Testis (tissue), 3 donors: Measurements from ENCODE around the gene CHRNB1. TPM values are rescaled to one million over a fixed set of nuclear protein-coding genes. Genes with fewer than 3 reads are reported as not detected.

Experiments used
- DNase-seq: peaks from one replicate; pipeline ENCODE4 v3.0.0-alpha.2; 2019
- H3K27ac ChIP-seq, 2 donors: fragments of 200-600 bp; sonication (generic); one replicate each; pipeline ENCODE4 v1.5.1; 2019
- H3K27me3 ChIP-seq: fragments of 200-600 bp; sonication (generic); one replicate; pipeline ENCODE4 v1.5.1; 2019
- H3K36me3 ChIP-seq: fragments of 200-600 bp; sonication (generic); one replicate; pipeline ENCODE4 v1.5.1; 2017; ENCODE audit warnings: low read depth; ENCODE audit errors: missing control alignments
- H3K4me1 ChIP-seq: fragments of 200-600 bp; sonication (generic); one replicate; pipeline ENCODE4 v1.5.1; 2019
- H3K4me3 ChIP-seq, 2 donors: fragments of 200-600 bp; sonication (generic); one replicate each; pipeline ENCODE4 v1.5.1; 2017 to 2019
- H3K9me3 ChIP-seq: fragments of 200-600 bp; sonication (generic); one replicate; pipeline ENCODE4 v1.5.1; 2017
- POLR2A ChIP-seq: fragments of 450-650 bp; IDR thresholded peaks from one replicate; pipeline ENCODE4 v1.6.1; 2017; ENCODE audit warnings: antibody characterized with exemption, mild to moderate bottlenecking, moderate library complexity
- WGBS, 2 donors: methylation state at CpG; one replicate each; pipeline ENCODE4 v1.1.5; 2018; 5-methylcytosine and 5-hydroxymethylcytosine counted together
- intact Hi-C: fragments of 100-400 bp; cut with DNase I; formaldehyde crosslinking; loops from one replicate; pipeline ENCODE4 v1.15.1; 2023; ENCODE audit warnings: low total_unique reads
- polyA plus RNA-seq: library from polyadenylated mRNA; stranded (reverse); fragments of 350-450 nt; fragmentation: Illumina TruSeq; extraction: RNeasy Lipid Tissue Mini Kit (QIAGEN cat#74804); gene quantifications from one replicate; pipeline ENCODE4 v1.2.3, GENCODE V29; 2014; ENCODE audit warnings: low read depth, low replicate concordance; ENCODE audit not compliant: insufficient read depth
- total RNA-seq, 2 donors: library from RNA; depleted of rRNA; stranded (reverse); fragments of >200 nt; gene quantifications; one replicate each; pipeline ENCODE4 v1.2.3, GENCODE V29; 2016
- TF ChIP-seq, protein P1 (sequence below), 3 experiments: fragments of 450-650 bp in 2 of 3; fragments of 200-600 bp in 1 of 3; sonication (generic) in 1 of 3; IDR thresholded peaks; one replicate each; pipeline ENCODE4 v1.5.1; 2016 to 2019; ENCODE audit warnings: antibody characterized with exemption in 3 of 3, mild to moderate bottlenecking in 2 of 3, moderate library complexity in 1 of 3

CHRNB1 gene
- total and polyA plus RNA-seq, 3 donors from 2014 or later = 6.2 to 7.4 (median 6.9) TPM

DNA sequence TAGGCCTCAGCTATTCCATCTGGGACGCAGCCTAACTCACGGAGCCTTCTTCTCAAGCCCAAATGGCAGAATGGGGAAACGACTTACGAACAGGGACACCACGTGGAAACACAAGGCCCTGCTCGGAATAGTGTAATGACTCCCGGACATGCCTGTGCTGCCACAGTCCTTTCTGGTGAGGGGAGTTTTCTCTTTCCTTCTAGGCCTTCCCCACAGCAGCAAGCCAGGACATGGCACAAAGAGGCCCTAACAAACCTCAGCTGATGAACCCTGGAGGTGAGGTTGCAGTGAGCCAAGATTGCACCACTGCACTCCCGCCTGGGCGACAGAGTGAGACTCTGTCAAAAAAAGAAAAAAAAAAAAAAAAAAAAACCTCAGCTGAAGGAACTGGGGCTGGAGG, 19.2 kb downstream of the CHRNB1 start:
- intact Hi-C loops = no loop called here
- no peak overlapping the region for H3K27ac ChIP-seq
- H3K9me3 ChIP-seq = no peaks in the 10 kb centered on the region
- TF ChIP-seq, protein P1, sequence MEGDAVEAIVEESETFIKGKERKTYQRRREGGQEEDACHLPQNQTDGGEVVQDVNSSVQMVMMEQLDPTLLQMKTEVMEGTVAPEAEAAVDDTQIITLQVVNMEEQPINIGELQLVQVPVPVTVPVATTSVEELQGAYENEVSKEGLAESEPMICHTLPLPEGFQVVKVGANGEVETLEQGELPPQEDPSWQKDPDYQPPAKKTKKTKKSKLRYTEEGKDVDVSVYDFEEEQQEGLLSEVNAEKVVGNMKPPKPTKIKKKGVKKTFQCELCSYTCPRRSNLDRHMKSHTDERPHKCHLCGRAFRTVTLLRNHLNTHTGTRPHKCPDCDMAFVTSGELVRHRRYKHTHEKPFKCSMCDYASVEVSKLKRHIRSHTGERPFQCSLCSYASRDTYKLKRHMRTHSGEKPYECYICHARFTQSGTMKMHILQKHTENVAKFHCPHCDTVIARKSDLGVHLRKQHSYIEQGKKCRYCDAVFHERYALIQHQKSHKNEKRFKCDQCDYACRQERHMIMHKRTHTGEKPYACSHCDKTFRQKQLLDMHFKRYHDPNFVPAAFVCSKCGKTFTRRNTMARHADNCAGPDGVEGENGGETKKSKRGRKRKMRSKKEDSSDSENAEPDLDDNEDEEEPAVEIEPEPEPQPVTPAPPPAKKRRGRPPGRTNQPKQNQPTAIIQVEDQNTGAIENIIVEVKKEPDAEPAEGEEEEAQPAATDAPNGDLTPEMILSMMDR (IDR thresholded peaks at IDR 0.05) = no peak
- no peak for TF ChIP-seq POLR2A
- 89 to 96% methylated on average over 7 to 9 of the region's 9 CpGs for WGBS, 2 donors
- no peaks in the 10 kb centered on the region for H3K36me3 ChIP-seq
- DNase-seq = no peak
- H3K4me3 ChIP-seq = no peak overlapping the region
- H3K4me1 ChIP-seq = peaks cover 16% of the 10 kb centered on the region
- H3K27me3 ChIP-seq = no peaks in the 10 kb centered on the region

DNA sequence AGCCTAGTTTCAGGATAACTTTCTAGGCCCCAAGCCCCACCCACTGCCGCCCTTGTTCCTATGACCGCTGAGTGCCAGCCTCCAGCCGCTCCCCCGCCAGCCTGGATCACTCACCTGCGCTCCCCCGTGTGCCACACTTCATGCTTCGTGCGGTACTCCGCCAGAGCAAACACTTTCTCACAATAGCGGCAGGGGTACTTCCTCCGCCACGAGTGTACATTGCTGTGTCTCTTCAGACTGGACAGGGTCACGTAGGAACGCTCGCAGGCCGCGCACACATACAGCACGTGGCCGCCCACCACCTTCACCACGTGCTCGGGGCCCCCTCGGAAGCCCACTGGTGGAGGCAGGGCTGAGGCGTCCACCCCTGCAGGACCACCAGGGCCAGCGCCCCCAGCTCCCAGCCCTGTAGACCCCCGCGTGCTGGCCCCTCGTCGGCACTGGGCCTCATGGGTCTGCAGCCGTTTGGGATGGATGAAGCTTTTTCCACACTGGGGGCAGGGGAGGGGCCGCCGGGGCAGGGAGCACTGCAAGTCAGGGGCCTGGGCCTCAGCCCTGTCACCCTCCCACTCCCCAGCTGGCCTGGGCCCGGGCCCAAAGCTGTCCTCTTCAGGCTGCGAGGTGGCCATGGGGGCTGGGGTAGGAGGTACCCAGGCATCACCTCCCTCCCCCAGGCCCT, 20.9 kb downstream of the CHRNB1 start:
- Histone ChIP-seq H3K36me3 (no peaks in the 10 kb centered on the region), H3K4me1 (peaks cover 16% of the 10 kb centered on the region), H3K9me3 (no peaks in the 10 kb centered on the region), H3K4me3 (no peak overlapping the region), H3K27me3 (no peaks in the 10 kb centered on the region), H3K27ac (peak overlapping the region; percentile 31 to 80)
- WGBS, 2 donors = 87 to 94% methylated on average over 26 to 33 of the region's 33 CpGs
- DNase-seq = no peak
- intact Hi-C loops = no loop called here
- TF ChIP-seq POLR2A = no peak
- TF ChIP-seq, protein P1 (IDR thresholded peaks at IDR 0.05) = no peak

DNA sequence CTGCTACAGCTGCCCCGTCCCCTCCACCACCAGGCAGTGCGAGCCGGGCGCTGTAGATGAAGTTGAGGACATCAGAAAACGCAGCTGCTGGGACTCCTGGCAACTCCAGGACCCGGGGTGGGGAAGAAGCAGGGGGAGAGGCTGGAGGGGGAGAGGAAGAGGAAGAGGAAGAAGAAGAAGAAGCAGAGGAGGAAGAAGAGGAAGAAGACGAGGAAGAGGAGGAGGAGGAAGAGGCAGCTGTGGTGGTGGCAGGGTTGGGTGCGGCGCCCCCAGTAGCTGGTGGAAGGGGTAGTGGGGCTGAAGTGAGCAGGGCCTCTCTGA, 21.4 kb downstream of the CHRNB1 start:
- H3K27ac ChIP-seq = peak overlapping the region; percentile 31 to 80
- TF ChIP-seq POLR2A = no peak
- TF ChIP-seq, protein P1 (IDR thresholded peaks at IDR 0.05) = no peak
- no peaks in the 10 kb centered on the region for H3K27me3 ChIP-seq
- 73 to 84% methylated on average over 8 to 9 of the region's 9 CpGs for WGBS, 2 donors
- H3K9me3 ChIP-seq = no peaks in the 10 kb centered on the region
- intact Hi-C loops = no loop called here
- DNase-seq = no peak
- no peaks in the 10 kb centered on the region for H3K36me3 ChIP-seq
- peaks cover 16% of the 10 kb centered on the region for H3K4me1 ChIP-seq
- H3K4me3 ChIP-seq = no peak overlapping the region

DNA sequence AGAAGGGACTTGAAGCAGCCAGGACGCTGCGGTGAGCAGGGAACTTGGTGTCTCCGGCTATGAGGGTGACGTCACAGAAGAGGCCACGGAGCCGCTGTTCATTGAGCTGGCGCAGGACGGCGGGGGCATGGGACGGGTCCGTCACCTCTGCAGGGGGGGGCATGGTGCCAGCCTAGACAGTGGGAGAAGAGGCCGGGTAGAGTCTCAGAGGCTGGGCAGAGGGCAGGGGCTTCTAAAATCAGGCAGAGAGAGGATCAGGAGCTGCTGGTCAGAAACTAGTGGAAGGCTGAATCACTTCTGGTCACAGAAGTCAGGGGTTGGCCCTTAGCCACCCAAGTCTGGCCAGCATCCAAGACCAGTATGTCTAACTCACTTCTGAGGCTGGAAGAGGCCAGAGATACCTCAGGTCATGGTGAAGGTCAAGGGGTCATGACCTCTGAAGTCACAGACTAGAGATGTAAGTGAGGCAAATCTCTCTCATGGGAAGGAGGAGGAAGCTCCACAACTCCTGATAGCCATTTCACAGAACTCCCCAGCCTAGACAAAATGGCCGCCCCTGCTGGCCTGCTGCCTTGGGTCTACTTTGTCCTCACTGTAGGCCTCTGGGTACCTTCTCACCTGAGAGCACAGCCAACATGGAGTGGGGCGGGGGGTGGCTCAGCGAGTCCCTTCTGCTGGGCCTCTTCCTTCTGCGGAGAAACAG, 21.9 kb downstream of the CHRNB1 start:
- H3K4me3 ChIP-seq = no peak overlapping the region
- H3K27ac ChIP-seq = peak overlapping the region; percentile 31 to 80
- no peaks in the 10 kb centered on the region for H3K9me3 ChIP-seq
- peak; percentile 80 for DNase-seq
- H3K27me3 ChIP-seq = no peaks in the 10 kb centered on the region
- 57 to 65% methylated on average over 15 to 16 of the region's 16 CpGs for WGBS, 2 donors
- peaks cover 16% of the 10 kb centered on the region for H3K4me1 ChIP-seq
- H3K36me3 ChIP-seq = no peaks in the 10 kb centered on the region
- intact Hi-C loops = no loop called here
- TF ChIP-seq, protein P1 (IDR thresholded peaks at IDR 0.05) = no peak
- no peak for TF ChIP-seq POLR2A
